HCT116 (cell line): Measurements from ENCODE around the gene HHATL. TPM values are rescaled to one million over a fixed set of nuclear protein-coding genes. Genes with fewer than 3 reads are reported as not detected.

Experiments used
- ATAC-seq: fragments of 200-7000 bp; cut with Tn5 transposase; 2 replicates; pipeline ENCODE4 v1.9.1; 2020; ENCODE audit warnings: mild to moderate bottlenecking, moderate library complexity
- BruUV-seq: library from RNA; stranded (reverse); fragments of 400-500 nt; replicated peaks from 2 replicates; lab custom pipeline; 2021; lab: Mats Ljungman, UMichigan
- CTCF ChIA-PET: fragments of 300-600 bp; sonication (Branson Sonifier 250); formaldehyde crosslinking; loops from one replicate; lab custom pipeline; 2021; ENCODE audit warnings: antibody characterized with exemption; lab: Charles Lee
- POLR2A ChIA-PET: fragments of 300-600, 350-600 bp; sonication (Branson Sonifier 250); formaldehyde crosslinking; loops from one replicate; lab custom pipeline; 2021; ENCODE audit warnings: antibody characterized with exemption; lab: Charles Lee
- RAD21 ChIA-PET, 2 experiments: fragments of 300-600 bp; sonication (Branson Sonifier 250); formaldehyde crosslinking; loops; one replicate each; lab custom pipeline; 2023; ENCODE audit warnings: low total read pairs in 2 of 2; ENCODE audit not compliant: uncharacterized antibody in 2 of 2, unreplicated experiment in 2 of 2, low non-redundant PET in 1 of 2; lab: Charles Lee
- DNase-seq: peaks from one replicate; pipeline ENCODE4 v3.0.0-alpha.2; 2010; ENCODE audit warnings: low read depth, low spot score
- H2AFZ ChIP-seq: fragments of 200-600 bp; shearing (Covaris generic), sonication (generic); 2 replicates; pipeline ENCODE4 v1.6.1; 2017; ENCODE audit warnings: low read depth, mixed run types, mixed read lengths, antibody characterized with exemption, low read length; ENCODE audit not compliant: poor library complexity, severe bottlenecking
- H3K27ac ChIP-seq: 2 replicates; pipeline ENCODE4 v1.5.1; 2012; ENCODE audit warnings: low read depth, low read length
- H3K27me3 ChIP-seq: fragments of 200-600 bp; sonication (generic); 2 replicates; pipeline ENCODE4 v1.6.1; 2016; ENCODE audit warnings: mixed run types, low read length, mixed read lengths; ENCODE audit not compliant: insufficient read depth
- H3K36me3 ChIP-seq, 2 experiments: fragments of 200-500 bp in 1 of 2; fragments of 200-600 bp in 1 of 2; sonication (Bioruptor generic) in 1 of 2; sonication (generic) in 1 of 2; 2 replicates each; pipeline versions ENCODE4 v1.5.1 to v1.6.1; 2014 to 2016; ENCODE audit warnings: low read length in 2 of 2, inconsistent platforms in 1 of 2, mixed read lengths in 1 of 2, mixed run types in 1 of 2; ENCODE audit not compliant: insufficient read depth in 2 of 2, control insufficient read depth in 1 of 2
- H3K4me1 ChIP-seq, 2 experiments: fragments of 200-600 bp in 1 of 2; sonication (generic) in 1 of 2; 2 replicates each; pipeline versions ENCODE4 v1.5.1 to v1.6.1; 2012 to 2017; ENCODE audit warnings: low read length in 2 of 2, inconsistent platforms in 1 of 2, mild to moderate bottlenecking in 1 of 2, mixed read lengths in 1 of 2, mixed run types in 1 of 2, moderate library complexity in 1 of 2; ENCODE audit not compliant: insufficient read depth in 2 of 2, control insufficient read depth in 1 of 2
- H3K4me2 ChIP-seq: fragments of 200-600 bp; sonication (generic); 2 replicates; pipeline ENCODE4 v1.6.1; 2017; ENCODE audit warnings: mixed run types, low read length, mixed read lengths
- H3K4me3 ChIP-seq, 2 experiments: fragments of 200-600 bp in 1 of 2; sonication (generic) in 1 of 2; replicated peaks in 1 of 2; 2 replicates each; pipeline ENCODE4 v1.5.1; 2011 to 2016; ENCODE audit warnings: low read length in 2 of 2, control low read depth in 1 of 2, low read depth in 1 of 2, mild to moderate bottlenecking in 1 of 2, mixed read lengths in 1 of 2, mixed run types in 1 of 2
- H3K79me2 ChIP-seq: fragments of 200-600 bp; sonication (generic); 2 replicates; pipeline ENCODE4 v1.6.1; 2017; ENCODE audit warnings: mild to moderate bottlenecking, mixed run types, low read length, moderate library complexity, mixed read lengths; ENCODE audit not compliant: insufficient read depth
- H3K9ac ChIP-seq: fragments of 200-600 bp; sonication (generic); 2 replicates; pipeline ENCODE4 v1.6.1; 2016; ENCODE audit warnings: low read length, mixed read lengths
- H3K9me2 ChIP-seq: fragments of 200-600 bp; sonication (generic), shearing (Covaris generic); 2 replicates; pipeline ENCODE4 v1.6.1; 2017; ENCODE audit warnings: mixed run types, mild to moderate bottlenecking, moderate library complexity; ENCODE audit not compliant: insufficient read depth
- H3K9me3 ChIP-seq, 2 experiments: fragments of 200-500 bp in 1 of 2; fragments of 200-600 bp in 1 of 2; sonication (Bioruptor generic) in 1 of 2; sonication (generic) in 1 of 2; 2 replicates each; pipeline ENCODE4 v1.6.1; 2014 to 2017; ENCODE audit warnings: low read length in 2 of 2, mixed read lengths in 2 of 2, inconsistent platforms in 1 of 2, low read depth in 1 of 2, mild to moderate bottlenecking in 1 of 2, mixed run types in 1 of 2, moderate library complexity in 1 of 2; ENCODE audit not compliant: control insufficient read depth in 1 of 2, insufficient read depth in 1 of 2
- H4K20me1 ChIP-seq: fragments of 200-600 bp; sonication (generic), shearing (Covaris generic); 2 replicates; pipeline ENCODE4 v1.6.1; 2017; ENCODE audit warnings: mixed run types, mild to moderate bottlenecking, moderate library complexity; ENCODE audit not compliant: insufficient read depth
- CBX3 ChIP-seq: IDR thresholded peaks from 2 replicates; pipeline ENCODE4 v1.6.1; 2012; ENCODE audit warnings: low read depth
- CEBPB ChIP-seq: IDR thresholded peaks from 2 replicates; pipeline ENCODE4 v1.6.1; 2012; ENCODE audit warnings: low read depth
- ELF1 ChIP-seq: IDR thresholded peaks from 2 replicates; pipeline ENCODE4 v1.6.1; 2012; ENCODE audit warnings: low read depth, borderline replicate concordance
- EZH2 ChIP-seq: fragments of 200-600 bp; sonication (generic); IDR thresholded peaks from 2 replicates; pipeline ENCODE4 v1.6.1; 2017; ENCODE audit warnings: antibody characterized with exemption, mixed run types
- EZH2phosphoT487 ChIP-seq: fragments of 200-600 bp; IDR thresholded peaks from 2 replicates; pipeline ENCODE4 v1.6.1; 2018; ENCODE audit warnings: antibody characterized with exemption, borderline replicate concordance
- FOSL1 ChIP-seq: IDR thresholded peaks from 2 replicates; pipeline ENCODE4 v1.6.1; 2012; ENCODE audit warnings: low read depth
- JUND ChIP-seq: IDR thresholded peaks from 2 replicates; pipeline ENCODE4 v1.6.1; 2012
- SIN3A ChIP-seq: IDR thresholded peaks from 2 replicates; pipeline ENCODE4 v1.6.1; 2012; ENCODE audit warnings: low read depth
- SP1 ChIP-seq: IDR thresholded peaks from 2 replicates; pipeline ENCODE4 v1.6.1; 2012; ENCODE audit warnings: low read depth
- SRF ChIP-seq: IDR thresholded peaks from 2 replicates; pipeline ENCODE4 v1.6.1; 2012; ENCODE audit warnings: low read depth
- TCF7L2 ChIP-seq: IDR thresholded peaks from 2 replicates; pipeline ENCODE4 v1.7.0; 2011; ENCODE audit warnings: borderline replicate concordance, inconsistent platforms; ENCODE audit not compliant: insufficient read depth, insufficient read length; ENCODE audit errors: extremely low read depth
- YY1 ChIP-seq: IDR thresholded peaks from 2 replicates; pipeline ENCODE4 v1.6.1; 2011; ENCODE audit warnings: low read length, low read depth, moderate library complexity, mild to moderate bottlenecking; ENCODE audit not compliant: insufficient replicate concordance; ENCODE audit errors: extremely low read depth
- intact Hi-C: fragments of 100-400 bp; cut with micrococcal nuclease; formaldehyde crosslinking; loops from 2 replicates; pipeline ENCODE4 v1.10.0; 2022
- total RNA-seq: library from RNA; stranded (reverse); gene quantifications from one replicate; pipeline ENCODE4 v1.2.1, GENCODE V29; 2021; ENCODE audit not compliant: unreplicated experiment
- TF ChIP-seq, protein P1 (sequence below): IDR thresholded peaks from 2 replicates; pipeline ENCODE4 v1.6.1; 2012
- TF ChIP-seq, protein P2 (sequence below): IDR thresholded peaks from 2 replicates; pipeline ENCODE4 v1.6.1; 2012
- TF ChIP-seq, protein P3 (sequence below), 3 experiments: fragments of 200-600 bp in 1 of 3; sonication (generic) in 1 of 3; IDR thresholded peaks in 2 of 3; conservative IDR thresholded peaks in 1 of 3; 2 replicates each; pipeline ENCODE4 v1.5.1; 2012 to 2017; ENCODE audit warnings: low read depth in 2 of 3, low read length in 2 of 3, antibody characterized with exemption in 1 of 3, borderline replicate concordance in 1 of 3, control low read depth in 1 of 3, mild to moderate bottlenecking in 1 of 3, mixed read lengths in 1 of 3, mixed run types in 1 of 3, moderate library complexity in 1 of 3; ENCODE audit not compliant: insufficient read depth in 1 of 3
- TF ChIP-seq, protein P4 (sequence below): IDR thresholded peaks from 2 replicates; pipeline ENCODE4 v1.6.1; 2012; ENCODE audit warnings: low read depth

The HHATL gene
- total RNA-seq, 1 experiment from 2014 or later = 0.52 TPM

DNA sequence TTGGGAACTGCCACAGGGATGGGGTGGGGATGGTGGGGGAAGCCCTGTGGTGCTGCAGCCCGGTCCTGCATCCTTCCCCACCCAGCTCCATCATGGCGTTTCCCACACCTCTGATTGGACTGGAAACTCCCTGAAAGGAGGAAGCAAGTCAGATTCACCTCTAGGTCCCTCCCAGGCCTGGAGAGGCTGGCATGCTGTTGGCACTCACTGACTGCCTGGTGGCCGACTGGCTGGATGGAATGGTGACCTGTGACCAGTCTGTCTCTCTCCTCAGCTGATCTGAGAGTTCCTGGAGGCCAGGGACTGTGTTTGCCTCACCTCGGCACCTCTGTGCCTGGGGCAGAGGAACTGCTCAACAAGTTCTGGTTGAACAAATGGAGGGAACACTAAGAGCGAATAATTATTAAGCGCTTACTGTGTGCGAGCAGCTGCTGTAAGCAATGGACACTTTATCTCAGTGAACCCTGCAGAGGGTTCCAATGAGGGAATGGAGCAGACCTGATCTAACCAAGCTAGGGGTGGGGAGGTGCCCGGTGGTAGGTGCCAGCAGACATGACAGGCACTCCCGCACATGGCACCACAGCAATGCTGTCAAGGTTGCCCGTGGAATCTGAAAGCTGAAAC, 3.5 kb upstream of the HHATL start:
- POLR2A ChIA-PET = no interaction called here
- H3K4me1 ChIP-seq = no peaks in the 10 kb centered on the region
- TF ChIP-seq SP1 (no peak), YY1 (no peak), JUND (no peak), TCF7L2 (no peak), EZH2 (no peak), SRF (no peak), ELF1 (no peak), FOSL1 (no peak), SIN3A (no peak), CEBPB (no peak), CBX3 (no peak), EZH2phosphoT487 (no peak)
- TF ChIP-seq, protein P1, sequence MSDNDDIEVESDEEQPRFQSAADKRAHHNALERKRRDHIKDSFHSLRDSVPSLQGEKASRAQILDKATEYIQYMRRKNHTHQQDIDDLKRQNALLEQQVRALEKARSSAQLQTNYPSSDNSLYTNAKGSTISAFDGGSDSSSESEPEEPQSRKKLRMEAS = no peak
- TF ChIP-seq, protein P2, sequence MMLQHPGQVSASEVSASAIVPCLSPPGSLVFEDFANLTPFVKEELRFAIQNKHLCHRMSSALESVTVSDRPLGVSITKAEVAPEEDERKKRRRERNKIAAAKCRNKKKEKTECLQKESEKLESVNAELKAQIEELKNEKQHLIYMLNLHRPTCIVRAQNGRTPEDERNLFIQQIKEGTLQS = no peak
- TF ChIP-seq, protein P3, sequence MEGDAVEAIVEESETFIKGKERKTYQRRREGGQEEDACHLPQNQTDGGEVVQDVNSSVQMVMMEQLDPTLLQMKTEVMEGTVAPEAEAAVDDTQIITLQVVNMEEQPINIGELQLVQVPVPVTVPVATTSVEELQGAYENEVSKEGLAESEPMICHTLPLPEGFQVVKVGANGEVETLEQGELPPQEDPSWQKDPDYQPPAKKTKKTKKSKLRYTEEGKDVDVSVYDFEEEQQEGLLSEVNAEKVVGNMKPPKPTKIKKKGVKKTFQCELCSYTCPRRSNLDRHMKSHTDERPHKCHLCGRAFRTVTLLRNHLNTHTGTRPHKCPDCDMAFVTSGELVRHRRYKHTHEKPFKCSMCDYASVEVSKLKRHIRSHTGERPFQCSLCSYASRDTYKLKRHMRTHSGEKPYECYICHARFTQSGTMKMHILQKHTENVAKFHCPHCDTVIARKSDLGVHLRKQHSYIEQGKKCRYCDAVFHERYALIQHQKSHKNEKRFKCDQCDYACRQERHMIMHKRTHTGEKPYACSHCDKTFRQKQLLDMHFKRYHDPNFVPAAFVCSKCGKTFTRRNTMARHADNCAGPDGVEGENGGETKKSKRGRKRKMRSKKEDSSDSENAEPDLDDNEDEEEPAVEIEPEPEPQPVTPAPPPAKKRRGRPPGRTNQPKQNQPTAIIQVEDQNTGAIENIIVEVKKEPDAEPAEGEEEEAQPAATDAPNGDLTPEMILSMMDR (IDR thresholded peaks at IDR 0.05 in 2 of 3, conservative IDR thresholded peaks at IDR 0.05 in 1 of 3; ENCODE audit: borderline replicate concordance in 1 of 3, insufficient read depth in 1 of 3, low read depth in 2 of 3, low read length in 2 of 3) = no peak
- TF ChIP-seq, protein P4, sequence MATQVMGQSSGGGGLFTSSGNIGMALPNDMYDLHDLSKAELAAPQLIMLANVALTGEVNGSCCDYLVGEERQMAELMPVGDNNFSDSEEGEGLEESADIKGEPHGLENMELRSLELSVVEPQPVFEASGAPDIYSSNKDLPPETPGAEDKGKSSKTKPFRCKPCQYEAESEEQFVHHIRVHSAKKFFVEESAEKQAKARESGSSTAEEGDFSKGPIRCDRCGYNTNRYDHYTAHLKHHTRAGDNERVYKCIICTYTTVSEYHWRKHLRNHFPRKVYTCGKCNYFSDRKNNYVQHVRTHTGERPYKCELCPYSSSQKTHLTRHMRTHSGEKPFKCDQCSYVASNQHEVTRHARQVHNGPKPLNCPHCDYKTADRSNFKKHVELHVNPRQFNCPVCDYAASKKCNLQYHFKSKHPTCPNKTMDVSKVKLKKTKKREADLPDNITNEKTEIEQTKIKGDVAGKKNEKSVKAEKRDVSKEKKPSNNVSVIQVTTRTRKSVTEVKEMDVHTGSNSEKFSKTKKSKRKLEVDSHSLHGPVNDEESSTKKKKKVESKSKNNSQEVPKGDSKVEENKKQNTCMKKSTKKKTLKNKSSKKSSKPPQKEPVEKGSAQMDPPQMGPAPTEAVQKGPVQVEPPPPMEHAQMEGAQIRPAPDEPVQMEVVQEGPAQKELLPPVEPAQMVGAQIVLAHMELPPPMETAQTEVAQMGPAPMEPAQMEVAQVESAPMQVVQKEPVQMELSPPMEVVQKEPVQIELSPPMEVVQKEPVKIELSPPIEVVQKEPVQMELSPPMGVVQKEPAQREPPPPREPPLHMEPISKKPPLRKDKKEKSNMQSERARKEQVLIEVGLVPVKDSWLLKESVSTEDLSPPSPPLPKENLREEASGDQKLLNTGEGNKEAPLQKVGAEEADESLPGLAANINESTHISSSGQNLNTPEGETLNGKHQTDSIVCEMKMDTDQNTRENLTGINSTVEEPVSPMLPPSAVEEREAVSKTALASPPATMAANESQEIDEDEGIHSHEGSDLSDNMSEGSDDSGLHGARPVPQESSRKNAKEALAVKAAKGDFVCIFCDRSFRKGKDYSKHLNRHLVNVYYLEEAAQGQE = no peak
- TF ChIP-seq, all 23 proteins: peak for 0
- no peaks in the 10 kb centered on the region for H3K79me2 ChIP-seq
- no peaks in the 10 kb centered on the region for H4K20me1 ChIP-seq
- no TSS peak for BruUV-seq
- no peaks in the 10 kb centered on the region for H3K36me3 ChIP-seq
- DNase-seq (no peak), ATAC-seq (no peak)
- ChIA-PET RAD21 (interaction anchor here in 1 of 2 experiments (0.6 kb wide), 1 partner anchor 166 kb away, joined by 3 read pairs; no protein-coding TSS in a partner anchor), CTCF (no interaction called here)
- intact Hi-C loops = no loop called here
- no peak overlapping the region for H3K9ac ChIP-seq
- no peak overlapping the region for H3K4me3 ChIP-seq
- H2AFZ ChIP-seq = no peak overlapping the region
- no peaks in the 10 kb centered on the region for H3K9me3 ChIP-seq
- H3K4me2 ChIP-seq = no peak overlapping the region
- no peaks in the 10 kb centered on the region for H3K9me2 ChIP-seq
- H3K27ac ChIP-seq = no peak overlapping the region
- H3K27me3 ChIP-seq = no peaks in the 10 kb centered on the region
